Germinal center (tissue), 1 donor: ENCODE data around the gene ACACB.

Experiments used
- DNase-seq: peaks from one replicate; pipeline ENCODE4 v3.0.0; 2012; ENCODE audit warnings: mixed read lengths, low spot score

The ACACB gene

GRCh38 chr12:109278912-109279311, 162.5 kb downstream of the ACACB start:
- DNase-seq, result no peak

GRCh38 chr12:109279525-109279924, 163.1 kb downstream of the ACACB start:
- no peak for DNase-seq

GRCh38 chr12:109281452-109281851, 165.1 kb downstream of the ACACB start:
- no peak for DNase-seq

- DNase-seq, result no peak
These were observed 168.0 kb downstream of the ACACB start for GRCh38 chr12:109284392-109284791.

DNA sequence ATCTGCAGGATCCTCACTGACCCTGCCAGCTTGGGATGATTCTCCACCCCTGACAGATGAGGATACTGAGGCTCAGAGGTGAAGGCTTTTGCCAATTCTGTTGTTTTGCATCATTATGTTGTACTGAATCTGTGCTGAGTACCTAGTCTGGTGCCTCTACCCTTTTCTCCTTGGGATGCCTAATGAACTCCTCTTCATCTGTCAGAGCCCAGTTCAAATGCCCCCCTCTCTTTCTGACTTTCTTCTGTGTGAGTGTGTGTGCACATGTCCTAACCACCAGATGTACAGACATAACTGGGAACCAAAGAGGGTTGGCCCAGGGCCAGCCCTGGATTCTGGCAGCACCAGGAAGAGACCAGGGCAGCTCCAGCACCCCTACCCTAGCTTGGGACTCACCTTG, 169.9 kb downstream of the ACACB start:
- no peak for DNase-seq

- DNase-seq, result no peak
These were observed 170.3 kb downstream of the ACACB start for GRCh38 chr12:109286652-109287051.

DNA sequence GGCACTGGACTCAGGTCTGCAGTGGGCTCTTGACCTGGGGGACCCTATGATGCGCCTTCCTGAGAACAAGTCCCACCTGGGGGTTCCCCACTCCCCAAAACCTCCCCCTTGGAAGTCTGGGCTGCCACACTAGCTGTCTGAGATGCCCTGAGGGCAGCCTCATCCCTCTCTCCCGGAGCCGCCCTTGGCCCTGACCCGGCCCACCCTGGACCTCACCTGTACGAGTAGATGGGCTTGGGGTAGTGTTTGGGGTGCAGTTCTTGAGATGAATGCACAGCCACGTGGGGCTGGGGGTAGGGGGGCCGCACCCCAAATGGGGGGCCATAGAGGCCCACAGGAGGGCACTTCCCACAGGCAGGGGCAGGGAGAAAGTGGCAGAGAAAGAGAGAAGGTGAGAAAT, 170.8 kb downstream of the ACACB start:
- no peak for DNase-seq

- no peak for DNase-seq
These were observed 171.6 kb downstream of the ACACB start for GRCh38 chr12:109287811-109288469.

DNA sequence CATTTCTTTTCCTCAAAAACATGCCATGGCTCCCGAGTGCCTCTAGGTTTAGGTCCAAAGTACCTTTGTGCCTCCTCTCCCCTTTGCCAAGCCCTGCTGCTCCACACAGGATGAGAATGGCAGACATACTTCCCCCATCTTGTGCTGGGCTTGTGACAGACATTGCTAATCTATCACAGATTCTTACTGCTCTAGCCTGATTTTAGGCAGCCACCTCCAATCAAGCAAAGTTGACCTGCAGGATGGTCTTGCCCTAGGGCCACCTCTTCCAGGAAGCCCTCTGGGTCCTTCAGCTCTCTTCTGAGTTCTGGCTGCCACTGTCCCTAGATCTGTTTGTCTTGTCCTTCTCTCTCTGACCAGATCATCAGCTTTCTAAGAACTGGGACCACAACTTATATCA, 172.2 kb downstream of the ACACB start:
- no peak for DNase-seq

DNA sequence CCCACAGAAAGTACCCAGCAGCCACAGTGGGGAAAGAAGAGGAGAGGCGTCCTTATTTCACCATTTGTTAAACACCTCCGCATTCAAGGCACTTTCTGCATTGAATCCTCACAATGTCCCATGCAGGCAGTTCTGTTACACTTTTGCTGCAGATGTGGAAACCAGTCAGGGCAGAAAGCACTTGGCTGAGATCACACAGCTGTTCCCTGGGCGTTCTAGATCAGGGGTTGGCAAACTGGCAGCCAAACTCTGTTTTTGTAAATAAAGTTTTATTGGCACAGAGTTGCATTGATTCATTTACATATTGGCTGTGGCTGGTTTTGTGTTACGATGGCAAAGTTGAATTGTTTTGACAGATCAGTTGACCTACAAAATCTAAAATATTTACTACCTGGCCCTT, 172.6 kb downstream of the ACACB start:
- DNase-seq, result no peak

DNA sequence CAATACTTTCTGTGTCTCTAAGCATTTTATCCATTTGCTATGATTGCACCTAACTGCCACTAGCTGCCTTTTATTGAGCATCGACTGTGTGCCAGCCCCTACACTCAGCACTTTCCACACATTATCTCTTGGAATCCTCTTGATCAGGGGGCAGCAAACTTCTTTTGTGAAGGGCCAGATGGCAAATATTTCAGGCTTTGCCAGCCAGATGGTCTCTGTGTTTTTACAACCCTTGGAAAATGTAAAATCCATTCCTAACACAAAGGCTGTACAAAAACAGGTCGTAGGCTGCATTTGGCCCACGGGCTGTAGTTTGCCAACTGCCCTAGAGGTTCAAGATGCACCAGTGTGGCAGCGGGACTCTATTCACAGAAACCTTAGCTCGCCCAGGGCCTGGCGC, 173.2 kb downstream of the ACACB start:
- DNase-seq, result no peak

GRCh38 chr12:109290061-109290460, 173.7 kb downstream of the ACACB start:
- DNase-seq, result no peak

GRCh38 chr12:109291117-109291516, 174.7 kb downstream of the ACACB start:
- no peak for DNase-seq

GRCh38 chr12:109291521-109292341, 175.3 kb downstream of the ACACB start:
- no peak for DNase-seq

- no peak for DNase-seq
These were observed 175.9 kb downstream of the ACACB start for GRCh38 chr12:109292342-109292711.

DNA sequence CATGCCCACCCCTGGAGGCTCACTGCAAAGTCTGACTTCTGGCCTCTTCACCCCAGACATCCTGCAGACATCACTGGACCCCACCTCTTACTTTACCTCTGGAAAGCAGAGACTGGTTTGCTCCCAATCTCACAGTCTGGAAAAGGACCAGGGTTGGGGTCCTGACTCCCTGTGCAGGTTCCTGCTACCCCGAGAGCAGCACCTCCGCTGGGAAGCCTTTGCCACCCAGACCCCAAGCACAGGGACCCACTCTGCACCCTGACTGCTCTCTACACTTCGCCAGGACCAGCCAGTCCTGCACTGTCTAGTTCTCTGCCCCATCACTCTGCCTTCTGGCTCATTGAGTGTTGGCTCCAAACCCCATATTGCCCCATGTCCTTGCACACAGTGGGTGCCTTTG, 176.7 kb downstream of the ACACB start:
- no peak for DNase-seq

- no peak for DNase-seq
These were observed 178.0 kb downstream of the ACACB start for GRCh38 chr12:109294286-109294796.

DNA sequence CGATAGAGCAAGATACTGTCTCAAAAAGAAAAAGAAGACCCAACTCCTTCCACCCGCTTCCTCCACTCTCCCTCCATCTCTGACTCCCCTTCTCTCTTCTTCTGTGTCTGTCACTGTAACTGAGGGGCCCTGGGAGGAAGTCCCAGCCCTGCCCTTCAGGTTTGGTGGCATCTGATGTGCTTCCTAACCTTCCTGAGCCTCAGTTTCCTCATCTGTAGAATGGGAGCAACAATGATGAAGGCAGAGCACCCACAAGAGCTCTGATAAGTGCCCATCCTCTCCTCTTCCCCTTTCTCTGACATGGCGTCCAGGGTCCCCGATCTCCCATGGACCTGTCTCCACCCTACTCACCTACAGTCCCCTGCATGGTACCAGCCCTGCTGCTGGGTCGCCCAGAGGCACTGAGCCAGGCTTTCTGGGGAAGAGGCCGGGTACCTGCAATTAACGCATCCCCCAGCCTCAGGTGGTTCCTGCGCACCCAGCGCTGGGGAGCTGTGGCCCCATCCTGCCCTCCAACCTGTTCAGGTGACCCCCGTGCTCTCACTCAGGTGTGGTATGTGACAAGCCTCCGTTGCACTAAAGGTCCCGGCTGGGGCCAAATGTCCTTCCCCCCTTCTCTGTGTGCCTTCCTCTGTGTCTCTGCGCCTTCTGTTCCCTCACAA, 179.5 kb downstream of the ACACB start:
- no peak for DNase-seq

DNA sequence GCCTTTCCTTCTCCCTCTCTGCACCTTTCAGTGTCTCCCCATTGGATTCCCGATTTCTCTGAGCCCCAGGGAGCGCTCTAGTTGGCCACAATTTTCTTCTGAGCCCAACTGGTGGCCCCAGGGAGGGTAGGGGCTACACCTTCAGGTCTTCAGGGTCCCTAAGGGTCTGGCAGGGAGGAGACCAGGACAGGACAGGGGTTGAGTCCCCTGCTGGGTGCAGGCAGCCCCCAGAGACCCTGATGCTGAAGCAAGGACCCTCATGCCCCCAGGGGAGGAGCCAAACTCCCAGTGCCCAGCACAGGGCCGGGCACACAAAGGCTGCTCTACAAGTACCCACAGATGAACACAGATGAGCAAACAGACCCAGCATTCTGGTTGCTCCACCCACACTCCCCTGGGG, 180.0 kb downstream of the ACACB start:
- DNase-seq, result no peak

- no peak for DNase-seq
These were observed 183.5 kb downstream of the ACACB start for GRCh38 chr12:109299849-109300248.

GRCh38 chr12:109301643-109302168, 185.3 kb downstream of the ACACB start:
- DNase-seq, result no peak

- peak; percentile 30 for DNase-seq
These were observed 186.0 kb downstream of the ACACB start for GRCh38 chr12:109302358-109302757.

DNA sequence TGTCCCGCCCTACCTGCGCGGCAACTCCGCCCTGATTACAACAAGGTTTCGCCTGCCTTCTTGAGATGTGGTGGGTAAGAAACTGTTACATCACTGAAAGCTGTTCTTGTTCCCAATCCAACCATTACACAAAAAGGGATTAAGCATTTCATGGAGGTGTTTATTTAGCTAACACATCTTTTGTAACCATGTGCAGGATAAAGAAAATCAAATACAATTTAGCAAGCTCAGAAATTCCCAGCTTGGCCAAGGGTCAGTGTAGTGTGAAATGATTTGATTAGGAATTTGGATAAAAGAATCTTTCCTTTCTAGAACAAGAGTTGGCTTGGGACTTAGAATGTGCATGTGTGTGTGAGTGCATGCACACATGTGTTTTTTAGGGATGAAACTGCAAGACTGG, 186.4 kb downstream of the ACACB start:
- DNase-seq, result no peak
